H1 (cell line): Measurements from ENCODE around the gene RASGRP1. TPM values are rescaled to one million over a fixed set of nuclear protein-coding genes. Genes with fewer than 3 reads are reported as not detected.

ENCODE experiments used
- CTCF ChIA-PET: fragments of 300-600 bp; sonication (Branson Sonifier 250); formaldehyde crosslinking; loops from one replicate; lab custom pipeline; 2021; ENCODE audit not compliant: partially characterized antibody; lab: Charles Lee
- POLR2A ChIA-PET: fragments of 300-600 bp; sonication (Branson Sonifier 250); formaldehyde crosslinking; loops from one replicate; lab custom pipeline; 2021; ENCODE audit warnings: inconsistent platforms; ENCODE audit not compliant: partially characterized antibody; lab: Charles Lee
- DNase-seq, 2 experiments: peaks; one replicate each; pipeline versions ENCODE4 v3.0.0 to v3.0.0-alpha.2; 2010 to 2022; ENCODE audit warnings: low spot score in 2 of 2, low read depth in 1 of 2, mixed read lengths in 1 of 2
- FAIRE-seq: peaks from 2 replicates; lab custom pipeline; 2011; peaks lifted over from hg19 to GRCh38; lab: Jason Lieb, UNC
- H2AFZ ChIP-seq: 2 replicates; pipeline ENCODE4 v1.8.1; 2012; ENCODE audit warnings: low read length, inconsistent platforms
- H2AK5ac ChIP-seq: 2 replicates; pipeline ENCODE4 v1.6.1; 2013; ENCODE audit warnings: low read depth, low read length
- H2BK120ac ChIP-seq: replicated peaks from 2 replicates; pipeline ENCODE3; 2013; ENCODE audit warnings: low read depth, low read length, inconsistent platforms
- H2BK12ac ChIP-seq: 2 replicates; pipeline ENCODE4 v1.6.1; 2013; ENCODE audit warnings: low read depth, low read length
- H2BK15ac ChIP-seq: 2 replicates; pipeline ENCODE4 v1.6.1; 2013; ENCODE audit warnings: low read length
- H2BK20ac ChIP-seq: 2 replicates; pipeline ENCODE4 v1.6.1; 2013; ENCODE audit warnings: low read length
- H2BK5ac ChIP-seq: 2 replicates; pipeline ENCODE4 v1.6.1; 2013; ENCODE audit warnings: low read depth, low read length
- H3K14ac ChIP-seq: 2 replicates; pipeline ENCODE4 v1.6.1; 2013; ENCODE audit warnings: inconsistent platforms; ENCODE audit not compliant: insufficient read length
- H3K18ac ChIP-seq: 2 replicates; pipeline ENCODE4 v1.6.1; 2013; ENCODE audit warnings: low read length; ENCODE audit errors: extremely low read depth
- H3K23ac ChIP-seq: 2 replicates; pipeline ENCODE4 v1.6.1; 2013; ENCODE audit warnings: inconsistent platforms; ENCODE audit not compliant: insufficient read length
- H3K23me2 ChIP-seq: 2 replicates; pipeline ENCODE4 v1.6.1; 2013; ENCODE audit warnings: low read depth, low read length
- H3K27ac ChIP-seq: 2 replicates; pipeline ENCODE4 v1.6.1; 2011; ENCODE audit warnings: low read depth, low read length, inconsistent platforms
- H3K27me3 ChIP-seq, 4 experiments: replicated peaks in 1 of 4; 1 replicate in 1 of 4; 2 replicates in 3 of 4; pipeline versions ENCODE4 v1.6.1 to v1.8.1; 2011 to 2013; ENCODE audit warnings: low read length in 3 of 4, mild to moderate bottlenecking in 3 of 4, inconsistent platforms in 2 of 4, mixed read lengths in 2 of 4, moderate library complexity in 1 of 4; ENCODE audit not compliant: control insufficient read depth in 3 of 4, insufficient read depth in 3 of 4; ENCODE audit errors: extremely low read depth in 1 of 4
- H3K36me3 ChIP-seq, 4 experiments: 2 replicates each; pipeline versions ENCODE4 v1.6.1 to v1.8.1; 2011 to 2013; ENCODE audit warnings: mild to moderate bottlenecking in 4 of 4, low read length in 3 of 4, moderate library complexity in 2 of 4, control low read depth in 1 of 4, inconsistent platforms in 1 of 4; ENCODE audit not compliant: insufficient read depth in 4 of 4, control insufficient read depth in 2 of 4
- H3K4ac ChIP-seq: replicated peaks from 2 replicates; pipeline ENCODE3; 2013; ENCODE audit warnings: low read length, low read depth, mixed read lengths, inconsistent platforms; ENCODE audit not compliant: insufficient read length
- H3K4me1 ChIP-seq, 4 experiments: replicated peaks in 1 of 4; 1 replicate in 1 of 4; 2 replicates in 3 of 4; pipeline versions ENCODE4 v1.6.1 to v1.8.1; 2011 to 2013; ENCODE audit warnings: low read length in 3 of 4, inconsistent platforms in 2 of 4, mixed read lengths in 1 of 4; ENCODE audit not compliant: insufficient read depth in 4 of 4, control insufficient read depth in 3 of 4
- H3K4me2 ChIP-seq, 2 experiments: 2 replicates each; pipeline versions ENCODE4 v1.6.1 to v1.8.1; 2011 to 2013; ENCODE audit warnings: low read depth in 2 of 2, low read length in 2 of 2, control low read depth in 1 of 2, inconsistent platforms in 1 of 2, mild to moderate bottlenecking in 1 of 2; ENCODE audit not compliant: insufficient read depth in 1 of 2
- H3K4me3 ChIP-seq, 4 experiments: fragments of 200-600, 300-600 bp in 1 of 4; sonication (generic), shearing (Covaris generic), sonication (Bioruptor Twin) in 1 of 4; 2 replicates each; pipeline versions ENCODE4 v1.5.1 to v1.8.1; 2011 to 2016; ENCODE audit warnings: low read length in 4 of 4, low read depth in 3 of 4, control low read depth in 2 of 4, inconsistent platforms in 2 of 4, mild to moderate bottlenecking in 2 of 4, mixed read lengths in 1 of 4, moderate library complexity in 1 of 4; ENCODE audit not compliant: insufficient read depth in 2 of 4; ENCODE audit errors: extremely low read depth in 1 of 4
- H3K56ac ChIP-seq: replicated peaks from 2 replicates; pipeline ENCODE3; 2013; ENCODE audit warnings: low read depth, mild to moderate bottlenecking, mixed read lengths, low read length, inconsistent platforms; ENCODE audit not compliant: insufficient read length
- H3K79me1 ChIP-seq: 2 replicates; pipeline ENCODE4 v1.6.1; 2013; ENCODE audit warnings: low read depth, low read length, control low read depth
- H3K79me2 ChIP-seq, 2 experiments: 2 replicates each; pipeline versions ENCODE4 v1.6.1 to v1.8.1; 2012 to 2013; ENCODE audit warnings: low read length in 2 of 2, mild to moderate bottlenecking in 2 of 2, inconsistent platforms in 1 of 2; ENCODE audit not compliant: insufficient read depth in 2 of 2, control insufficient read depth in 1 of 2
- H3K9ac ChIP-seq, 4 experiments: replicated peaks in 1 of 4; 1 replicate in 1 of 4; 2 replicates in 3 of 4; pipeline versions ENCODE4 v1.6.1 to v1.8.1; 2011 to 2013; ENCODE audit warnings: low read depth in 3 of 4, low read length in 3 of 4, control low read depth in 2 of 4, mild to moderate bottlenecking in 2 of 4, moderate library complexity in 2 of 4, inconsistent platforms in 1 of 4; ENCODE audit errors: extremely low read depth in 1 of 4
- H3K9me3 ChIP-seq, 2 experiments: 2 replicates each; pipeline versions ENCODE4 v1.6.1 to v1.8.1; 2012 to 2013; ENCODE audit warnings: mild to moderate bottlenecking in 2 of 2, moderate library complexity in 2 of 2, control low read depth in 1 of 2, inconsistent platforms in 1 of 2, low read depth in 1 of 2, low read length in 1 of 2, mixed read lengths in 1 of 2; ENCODE audit not compliant: insufficient read depth in 2 of 2
- H4K20me1 ChIP-seq, 2 experiments: replicated peaks in 1 of 2; 2 replicates each; pipeline versions ENCODE3 to v1.8.1; 2011 to 2013; ENCODE audit warnings: inconsistent platforms in 2 of 2, low read length in 2 of 2, mild to moderate bottlenecking in 1 of 2; ENCODE audit not compliant: insufficient read depth in 2 of 2, control insufficient read depth in 1 of 2
- H4K5ac ChIP-seq: 2 replicates; pipeline ENCODE4 v1.6.1; 2013; ENCODE audit warnings: low read length, low read depth, mixed read lengths, inconsistent platforms; ENCODE audit not compliant: insufficient read length
- H4K8ac ChIP-seq: 2 replicates; pipeline ENCODE4 v1.8.0; 2013; ENCODE audit warnings: mild to moderate bottlenecking, moderate library complexity, low read length, inconsistent platforms; ENCODE audit not compliant: insufficient read depth; ENCODE audit errors: extremely low read depth
- H4K91ac ChIP-seq: replicated peaks from 2 replicates; pipeline ENCODE3; 2013; ENCODE audit warnings: low read length, mixed read lengths, inconsistent platforms; ENCODE audit not compliant: insufficient read length
- ATF3 ChIP-seq: IDR thresholded peaks from 2 replicates; pipeline ENCODE4 v1.6.1; 2011; ENCODE audit warnings: low read depth, mild to moderate bottlenecking, low read length; ENCODE audit not compliant: insufficient read depth
- BCL11A ChIP-seq, 2 experiments: IDR thresholded peaks; one replicate each; pipeline ENCODE4 v1.6.1; 2011; ENCODE audit warnings: low read depth in 2 of 2, low read length in 2 of 2, mild to moderate bottlenecking in 2 of 2
- BRCA1 ChIP-seq: IDR thresholded peaks from 2 replicates; pipeline ENCODE4 v1.6.1; 2012; ENCODE audit warnings: low read depth, low read length, improper control_type of control experiment
- CEBPB ChIP-seq: IDR thresholded peaks from 2 replicates; pipeline ENCODE4 v1.6.1; 2012; ENCODE audit warnings: low read depth, low read length
- HDAC2 ChIP-seq, 2 experiments: fragments of 300-600 bp in 1 of 2; sonication (generic) in 1 of 2; IDR thresholded peaks; 2 replicates each; pipeline ENCODE4 v1.6.1; 2011 to 2012; ENCODE audit warnings: low read depth in 2 of 2, low read length in 2 of 2, mild to moderate bottlenecking in 2 of 2, moderate library complexity in 2 of 2, borderline replicate concordance in 1 of 2, inconsistent platforms in 1 of 2
- JUN ChIP-seq: IDR thresholded peaks from 2 replicates; pipeline ENCODE4 v1.6.1; 2011; ENCODE audit warnings: low read depth, mild to moderate bottlenecking, improper control_type of control experiment, low read length
- NRF1 ChIP-seq: IDR thresholded peaks from 2 replicates; pipeline ENCODE4 v1.6.1; 2011; ENCODE audit warnings: mild to moderate bottlenecking, low read depth, low read length, improper control_type of control experiment
- RNF2 ChIP-seq: fragments of 200-900, 300-1000 bp; sonication (generic); IDR thresholded peaks from 2 replicates; pipeline ENCODE4 v1.7.1; 2016; ENCODE audit warnings: borderline replicate concordance, low read depth, mild to moderate bottlenecking, antibody characterized with exemption, low read length; ENCODE audit not compliant: poor library complexity, severe bottlenecking; ENCODE audit errors: missing control alignments
- SIRT6 ChIP-seq: IDR thresholded peaks from one replicate; pipeline ENCODE4 v1.7.1; 2012; ENCODE audit warnings: low read length, inconsistent platforms
- TAF1 ChIP-seq: IDR thresholded peaks from 2 replicates; pipeline ENCODE4 v1.6.1; 2011; ENCODE audit warnings: mild to moderate bottlenecking, low read depth, low read length
- YY1 ChIP-seq: IDR thresholded peaks from 2 replicates; pipeline ENCODE4 v1.6.1; 2011; ENCODE audit warnings: low read depth, mild to moderate bottlenecking, low read length
- polyA plus RNA-seq, 7 experiments: library from polyadenylated mRNA; depleted of rRNA in 3 of 7; stranded (reverse) in 5 of 7; unstranded in 2 of 7; fragments of >200 nt in 5 of 7; fragments of 200-250 nt in 2 of 7; gene quantifications; 1 replicate in 5 of 7; 2 replicates in 1 of 7; 4 replicates in 1 of 7; pipeline versions ENCODE4 v1.2.1 to v1.2.3, GENCODE V29; 2011 to 2013; ENCODE audit warnings: missing spikeins in 2 of 7, mixed read lengths in 2 of 7
- total RNA-seq: library from RNA; stranded (reverse); fragmentation: NEBNext Ultra II Directional; extraction: Animal tissue kit (Norgen Biotek cat#: 25700); gene quantifications from 2 replicates; pipeline ENCODE4 v1.2.1, GENCODE V29; 2021
- TF ChIP-seq, protein P1 (sequence below), 3 experiments: IDR thresholded peaks; 1 replicate in 2 of 3; 2 replicates in 1 of 3; pipeline versions ENCODE4 v1.5.1 to v1.6.1; 2011; ENCODE audit warnings: low read length in 3 of 3, mild to moderate bottlenecking in 3 of 3, inconsistent platforms in 2 of 3, low read depth in 1 of 3, moderate library complexity in 1 of 3; ENCODE audit not compliant: insufficient read depth in 1 of 3; ENCODE audit errors: control extremely low read depth in 1 of 3

Gene RASGRP1
- total and polyA plus RNA-seq, 2 of the 8 experiments (the other 6 are each of a cell fraction or from before 2014, with no cell fraction given), result 1.1 to 2.1 TPM

- no peak overlapping the region for H3K4me2 ChIP-seq
- no peaks in the 10 kb centered on the region for H3K36me3 ChIP-seq
- H4K5ac ChIP-seq, result no peak overlapping the region
- ChIA-PET POLR2A (no interaction called here), CTCF (interaction anchor here (0.9 kb wide), 1 partner anchor 25 kb away, joined by 3 read pairs; the partner anchor contains the start of gene RASGRP1)
- H4K8ac ChIP-seq, result no peak overlapping the region
- H3K27me3 ChIP-seq, result no peaks in the 10 kb centered on the region
- no peaks in the 10 kb centered on the region for H3K79me1 ChIP-seq
- no peaks in the 10 kb centered on the region for H3K79me2 ChIP-seq
- no peak overlapping the region for H2BK120ac ChIP-seq
- H3K4me1 ChIP-seq, result peaks cover 0 to 3% (median 0%) of the 10 kb centered on the region in 4 experiments; a peak in 1 of 7 replicates
- H2AK5ac ChIP-seq, result no peak overlapping the region
- no peak overlapping the region for H3K9ac ChIP-seq
- no peak overlapping the region for H2BK20ac ChIP-seq
- H3K23ac ChIP-seq, result no peak overlapping the region
- DNase-seq (no peak), FAIRE-seq (no peak)
- no peak overlapping the region for H3K4ac ChIP-seq
- H3K9me3 ChIP-seq, result no peaks in the 10 kb centered on the region
- no peak overlapping the region for H2BK12ac ChIP-seq
- no peak overlapping the region for H3K4me3 ChIP-seq
- H3K23me2 ChIP-seq, result no peaks in the 10 kb centered on the region
- no peak overlapping the region for H3K27ac ChIP-seq
- H4K20me1 ChIP-seq, result no peaks in the 10 kb centered on the region
- H4K91ac ChIP-seq, result no peak overlapping the region
- H3K18ac ChIP-seq, result no peak overlapping the region
- H2AFZ ChIP-seq, result no peak overlapping the region
- no peak overlapping the region for H3K56ac ChIP-seq
- H2BK5ac ChIP-seq, result no peak overlapping the region
- H3K14ac ChIP-seq, result no peak overlapping the region
- no peak overlapping the region for H2BK15ac ChIP-seq
- TF ChIP-seq TAF1 (no peak), YY1 (no peak), JUN (no peak), RNF2 (no peak), SIRT6 (no peak), NRF1 (no peak), HDAC2 (IDR thresholded peaks at IDR 0.05; ENCODE audit: borderline replicate concordance in 1 of 2, low read depth in 2 of 2, low read length in 2 of 2) (no peak), BRCA1 (no peak), BCL11A (IDR thresholded peaks at IDR 0.05; ENCODE audit: low read depth in 2 of 2, low read length in 2 of 2) (no peak), ATF3 (no peak), CEBPB (no peak)
- TF ChIP-seq, protein P1, sequence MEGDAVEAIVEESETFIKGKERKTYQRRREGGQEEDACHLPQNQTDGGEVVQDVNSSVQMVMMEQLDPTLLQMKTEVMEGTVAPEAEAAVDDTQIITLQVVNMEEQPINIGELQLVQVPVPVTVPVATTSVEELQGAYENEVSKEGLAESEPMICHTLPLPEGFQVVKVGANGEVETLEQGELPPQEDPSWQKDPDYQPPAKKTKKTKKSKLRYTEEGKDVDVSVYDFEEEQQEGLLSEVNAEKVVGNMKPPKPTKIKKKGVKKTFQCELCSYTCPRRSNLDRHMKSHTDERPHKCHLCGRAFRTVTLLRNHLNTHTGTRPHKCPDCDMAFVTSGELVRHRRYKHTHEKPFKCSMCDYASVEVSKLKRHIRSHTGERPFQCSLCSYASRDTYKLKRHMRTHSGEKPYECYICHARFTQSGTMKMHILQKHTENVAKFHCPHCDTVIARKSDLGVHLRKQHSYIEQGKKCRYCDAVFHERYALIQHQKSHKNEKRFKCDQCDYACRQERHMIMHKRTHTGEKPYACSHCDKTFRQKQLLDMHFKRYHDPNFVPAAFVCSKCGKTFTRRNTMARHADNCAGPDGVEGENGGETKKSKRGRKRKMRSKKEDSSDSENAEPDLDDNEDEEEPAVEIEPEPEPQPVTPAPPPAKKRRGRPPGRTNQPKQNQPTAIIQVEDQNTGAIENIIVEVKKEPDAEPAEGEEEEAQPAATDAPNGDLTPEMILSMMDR (IDR thresholded peaks at IDR 0.05; ENCODE audit: control extremely low read depth in 1 of 3, insufficient read depth in 1 of 3, low read depth in 1 of 3, low read length in 3 of 3), result no peak
These were observed 25.6 kb downstream of the RASGRP1 start for GRCh38 chr15:38539008-38539343.
